IPS-15b (cell line): ENCODE measurements around the gene ABCF3.
"Not testable (repeated sequence)": the region's sequence is repeated elsewhere in the genome, so short reads cannot be mapped to it uniquely, and the experiment has no call there.

ENCODE experiments used
- H3K27me3 ChIP-seq: one replicate; pipeline ENCODE4 v1.6.1; 2013; ENCODE audit warnings: low read length; ENCODE audit not compliant: control insufficient read depth, insufficient read depth
- H3K36me3 ChIP-seq: one replicate; pipeline ENCODE4 v1.6.1; 2013; ENCODE audit warnings: low read length; ENCODE audit not compliant: control insufficient read depth, insufficient read depth
- H3K4me1 ChIP-seq: one replicate; pipeline ENCODE4 v1.6.1; 2013; ENCODE audit warnings: mild to moderate bottlenecking, low read length; ENCODE audit not compliant: control insufficient read depth, insufficient read depth
- H3K4me3 ChIP-seq: one replicate; pipeline ENCODE4 v1.5.1; 2013; ENCODE audit warnings: low read depth, low read length
- H3K9ac ChIP-seq: one replicate; pipeline ENCODE4 v1.6.1; 2013; ENCODE audit warnings: low read depth, mild to moderate bottlenecking, low read length
- H3K9me3 ChIP-seq: one replicate; pipeline ENCODE4 v1.6.1; 2013; ENCODE audit warnings: mild to moderate bottlenecking, low read length; ENCODE audit not compliant: control insufficient read depth, insufficient read depth

Gene ABCF3, protein sequence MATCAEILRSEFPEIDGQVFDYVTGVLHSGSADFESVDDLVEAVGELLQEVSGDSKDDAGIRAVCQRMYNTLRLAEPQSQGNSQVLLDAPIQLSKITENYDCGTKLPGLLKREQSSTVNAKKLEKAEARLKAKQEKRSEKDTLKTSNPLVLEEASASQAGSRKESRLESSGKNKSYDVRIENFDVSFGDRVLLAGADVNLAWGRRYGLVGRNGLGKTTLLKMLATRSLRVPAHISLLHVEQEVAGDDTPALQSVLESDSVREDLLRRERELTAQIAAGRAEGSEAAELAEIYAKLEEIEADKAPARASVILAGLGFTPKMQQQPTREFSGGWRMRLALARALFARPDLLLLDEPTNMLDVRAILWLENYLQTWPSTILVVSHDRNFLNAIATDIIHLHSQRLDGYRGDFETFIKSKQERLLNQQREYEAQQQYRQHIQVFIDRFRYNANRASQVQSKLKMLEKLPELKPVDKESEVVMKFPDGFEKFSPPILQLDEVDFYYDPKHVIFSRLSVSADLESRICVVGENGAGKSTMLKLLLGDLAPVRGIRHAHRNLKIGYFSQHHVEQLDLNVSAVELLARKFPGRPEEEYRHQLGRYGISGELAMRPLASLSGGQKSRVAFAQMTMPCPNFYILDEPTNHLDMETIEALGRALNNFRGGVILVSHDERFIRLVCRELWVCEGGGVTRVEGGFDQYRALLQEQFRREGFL

GRCh38 chr3:184186184-184186901, at the start of gene ABCF3:
TSS of gene ABCF3 (plus strand) at chr3:184186199. CDS start at chr3:184186208, 9 bp downstream.
- Histone ChIP-seq H3K9ac (peak within 1 kb of the TSS; percentile 92), H3K4me3 (peak within 1 kb of the TSS; percentile 80), H3K4me1 (peaks cover 6% of the 10 kb centered on the region), H3K9me3 (no peaks in the 10 kb centered on the region), H3K36me3 (peaks cover 47% of the 10 kb centered on the region), H3K27me3 (no peaks in the 10 kb centered on the region)

GRCh38 chr3:184140436-184140835, 45.6 kb upstream of the ABCF3 start:
- Histone ChIP-seq H3K4me1 (peaks cover 5% of the 10 kb centered on the region), H3K9me3 (no peaks in the 10 kb centered on the region), H3K27me3 (no peaks in the 10 kb centered on the region), H3K4me3 (no peak overlapping the region), H3K9ac (no peak overlapping the region), H3K36me3 (peaks cover 43% of the 10 kb centered on the region)

- Histone ChIP-seq H3K4me1 (no peaks in the 10 kb centered on the region), H3K4me3 (no peak overlapping the region), H3K27me3 (no peaks in the 10 kb centered on the region), H3K9ac (no peak overlapping the region), H3K9me3 (no peaks in the 10 kb centered on the region), H3K36me3 (peaks cover 45% of the 10 kb centered on the region)
Observed at GRCh38 chr3:184142199-184142598, 43.8 kb upstream of the ABCF3 start.

DNA sequence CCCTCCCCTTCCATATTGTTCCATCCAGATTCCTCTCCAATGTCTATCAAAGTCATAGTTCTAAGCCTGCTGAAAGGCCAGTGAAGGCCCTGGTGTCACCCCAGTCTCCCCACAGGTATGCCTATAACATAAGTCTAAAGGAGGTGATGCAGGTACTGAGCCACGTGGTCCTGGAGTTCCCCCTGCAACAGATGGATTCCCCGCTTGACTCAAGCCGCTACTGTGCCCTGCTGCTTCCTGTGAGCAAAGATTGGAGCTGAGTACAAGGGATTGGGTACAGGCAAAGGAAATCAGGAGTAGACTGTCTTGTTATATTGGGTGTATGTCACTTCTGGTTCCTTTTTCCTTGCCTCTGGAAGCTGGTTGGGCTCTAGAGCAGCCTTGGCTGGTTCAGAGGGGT, 42.7 kb upstream of the ABCF3 start:
- Histone ChIP-seq H3K4me1 (no peaks in the 10 kb centered on the region), H3K36me3 (peaks cover 43% of the 10 kb centered on the region), H3K4me3 (no peak overlapping the region), H3K9me3 (no peaks in the 10 kb centered on the region), H3K9ac (no peak overlapping the region), H3K27me3 (no peaks in the 10 kb centered on the region)

DNA sequence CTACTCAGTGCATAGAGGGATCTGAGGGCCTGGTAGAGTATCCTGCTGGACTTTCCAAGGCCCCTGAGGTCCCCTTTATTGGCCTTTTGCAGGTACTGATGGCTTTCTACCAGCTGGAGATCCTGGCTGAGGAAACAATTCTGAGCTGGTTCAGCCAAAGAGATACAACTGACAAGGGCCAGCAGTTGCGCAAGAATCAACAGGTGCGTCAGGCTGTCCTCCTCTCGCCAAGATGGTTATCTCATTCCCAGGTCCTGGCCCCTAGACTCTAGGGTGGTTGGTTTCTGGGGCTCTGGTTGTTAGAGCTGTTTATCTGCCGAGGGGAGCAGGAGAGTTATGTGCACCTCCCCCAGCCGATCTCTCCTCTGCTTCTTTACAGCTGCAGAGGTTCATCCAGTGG, 41.5 kb upstream of the ABCF3 start:
- Histone ChIP-seq H3K4me1 (no peaks in the 10 kb centered on the region), H3K9me3 (no peaks in the 10 kb centered on the region), H3K4me3 (no peak overlapping the region), H3K27me3 (no peaks in the 10 kb centered on the region), H3K9ac (no peak overlapping the region), H3K36me3 (peaks cover 40% of the 10 kb centered on the region)

DNA sequence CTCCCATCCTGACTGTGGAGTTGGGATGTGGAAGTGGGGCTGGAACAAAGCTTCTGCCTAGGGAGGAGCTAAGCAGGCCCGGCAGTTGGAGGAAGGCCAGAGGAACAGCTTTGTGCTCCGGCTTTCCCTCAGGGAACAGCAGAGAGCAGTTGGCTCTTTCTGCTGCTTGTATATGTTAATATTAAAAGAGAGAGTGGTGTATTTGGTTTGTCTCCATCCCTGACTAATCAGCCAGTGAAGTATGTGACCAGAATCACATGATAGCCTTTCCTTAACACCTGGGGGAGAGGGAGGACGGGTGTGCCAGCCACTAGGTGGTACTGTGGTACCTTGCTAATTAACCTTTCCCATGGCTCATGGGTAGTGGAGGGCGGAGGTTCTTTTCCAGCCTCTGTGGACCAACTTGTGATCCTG, 40.9 kb upstream of the ABCF3 start:
- H3K4me1 ChIP-seq: no peaks in the 10 kb centered on the region

DNA sequence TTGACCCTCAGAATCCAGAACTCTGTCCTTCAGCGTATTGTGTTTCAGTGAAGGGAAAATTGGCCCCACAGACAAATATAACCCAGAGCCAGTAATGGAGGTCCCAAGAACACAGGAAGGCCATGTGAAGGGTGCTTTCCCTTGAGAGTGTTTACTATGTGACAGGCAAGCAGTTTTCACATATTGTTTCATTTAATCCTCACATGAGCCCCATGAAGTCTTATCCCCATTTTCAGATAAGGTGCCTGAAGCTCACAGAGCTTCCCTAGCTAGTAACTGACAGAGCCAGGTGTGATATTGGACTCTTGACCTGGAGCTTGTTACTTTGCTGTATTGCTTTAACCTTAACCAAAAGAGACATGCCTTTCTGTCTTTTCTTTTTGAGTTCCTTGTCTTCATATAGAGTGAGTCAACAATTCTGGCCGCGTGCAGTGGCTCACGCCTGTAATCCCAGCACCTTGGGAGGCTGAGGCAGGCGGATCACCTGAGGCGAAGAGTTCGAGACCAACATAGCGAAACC, 40.2 kb upstream of the ABCF3 start:
- H3K9me3 ChIP-seq: no peaks in the 10 kb centered on the region
- no peak overlapping the region for H3K4me3 ChIP-seq
- H3K27me3 ChIP-seq: no peaks in the 10 kb centered on the region
- H3K9ac ChIP-seq: no peak overlapping the region
- peaks cover 33% of the 10 kb centered on the region for H3K36me3 ChIP-seq
- H3K4me1 ChIP-seq: no peaks in the 10 kb centered on the region

More for the DNA sequence above, 40.9 kb upstream of the ABCF3 start:
- Histone ChIP-seq H3K4me3 (no peak overlapping the region), H3K27me3 (no peaks in the 10 kb centered on the region), H3K9me3 (no peaks in the 10 kb centered on the region), H3K9ac (no peak overlapping the region), H3K36me3 (peaks cover 39% of the 10 kb centered on the region)

DNA sequence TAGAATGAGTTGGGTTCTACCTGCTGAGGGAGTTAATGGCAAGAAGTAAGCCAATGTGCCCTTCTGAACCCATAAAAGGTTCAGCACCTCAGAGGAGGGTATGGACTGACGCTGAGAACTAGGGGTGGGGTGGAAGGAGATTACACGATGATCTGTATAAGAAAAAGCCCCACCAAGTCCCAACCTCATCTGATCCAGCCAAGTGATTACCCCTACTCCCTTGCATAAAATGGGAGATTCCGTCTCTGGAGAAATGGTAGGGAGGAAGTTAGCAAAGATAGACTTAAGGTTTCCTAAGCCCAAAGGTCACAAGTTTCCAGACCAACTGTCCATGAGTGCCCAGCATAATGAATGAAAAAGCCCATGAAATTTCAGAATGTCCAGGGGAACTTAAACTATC, 37.9 kb upstream of the ABCF3 start:
- H3K27me3 ChIP-seq: no peaks in the 10 kb centered on the region
- no peak overlapping the region for H3K4me3 ChIP-seq
- no peaks in the 10 kb centered on the region for H3K4me1 ChIP-seq
- H3K36me3 ChIP-seq: peaks cover 21% of the 10 kb centered on the region
- no peaks in the 10 kb centered on the region for H3K9me3 ChIP-seq
- H3K9ac ChIP-seq: no peak overlapping the region

- Histone ChIP-seq H3K4me1 (no peaks in the 10 kb centered on the region), H3K27me3 (no peaks in the 10 kb centered on the region), H3K4me3 (no peak overlapping the region), H3K9me3 (no peaks in the 10 kb centered on the region), H3K9ac (no peak overlapping the region), H3K36me3 (peaks cover 14% of the 10 kb centered on the region)
Observed at GRCh38 chr3:184149123-184149522, 36.9 kb upstream of the ABCF3 start.

- not testable (repeated sequence) for H3K9ac ChIP-seq, H3K4me3 ChIP-seq, H3K9me3 ChIP-seq, H3K36me3 ChIP-seq, H3K27me3 ChIP-seq, H3K4me1 ChIP-seq
Observed at GRCh38 chr3:184149770-184150169, 36.2 kb upstream of the ABCF3 start.

GRCh38 chr3:184154885-184155643, 30.9 kb upstream of the ABCF3 start, which contains the start of gene DVL3:
TSS of gene DVL3 (plus strand) at chr3:184155377. CDS start at chr3:184155636, 259 bp downstream.
- H3K9ac ChIP-seq: peak within 1 kb of the TSS; percentile 66
- no peaks in the 10 kb centered on the region for H3K36me3 ChIP-seq
- H3K4me1 ChIP-seq: peaks cover 8% of the 10 kb centered on the region
- H3K27me3 ChIP-seq: no peaks in the 10 kb centered on the region
- peak within 1 kb of the TSS; percentile 85 for H3K4me3 ChIP-seq
- H3K9me3 ChIP-seq: no peaks in the 10 kb centered on the region
